WERI-Rb-1 (cell line): ENCODE results near the gene STOML1.

ENCODE experiments used
- DNase-seq: peaks from one replicate; pipeline ENCODE4 v3.0.0-alpha.2; 2020
- H3K27ac ChIP-seq: fragments of 250-450 bp; sonication (Bioruptor Pico); 2 replicates; pipeline ENCODE4 v1.5.1; 2020; ENCODE audit warnings: mild to moderate bottlenecking, moderate library complexity
- H3K27me3 ChIP-seq: fragments of 250-450 bp; sonication (Bioruptor Pico); 2 replicates; pipeline ENCODE4 v1.5.1; 2021; ENCODE audit warnings: mild to moderate bottlenecking, low read depth, moderate library complexity; ENCODE audit not compliant: insufficient read depth, severe bottlenecking
- H3K36me3 ChIP-seq: fragments of 250-450 bp; sonication (Bioruptor Pico); 2 replicates; pipeline ENCODE4 v1.5.1; 2020; ENCODE audit warnings: mild to moderate bottlenecking, moderate library complexity
- H3K4me3 ChIP-seq: 2 replicates; pipeline ENCODE4 v1.5.1; 2011; ENCODE audit warnings: low read depth, mild to moderate bottlenecking, control low read depth, low read length
- H3K9me3 ChIP-seq: fragments of 250-450 bp; sonication (Bioruptor Pico); 2 replicates; pipeline ENCODE4 v1.5.1; 2021; ENCODE audit warnings: mild to moderate bottlenecking, moderate library complexity; ENCODE audit not compliant: severe bottlenecking
- CTCF ChIP-seq: IDR thresholded peaks from 2 replicates; pipeline ENCODE4 v1.5.1; 2011; ENCODE audit warnings: low read depth, mild to moderate bottlenecking, control low read depth, inconsistent platforms, low read length

Gene STOML1

GRCh38 chr15:73996939-73997338 is 4.8 kb upstream of the STOML1 start:
- no peaks in the 10 kb centered on the region for H3K9me3 ChIP-seq
- DNase-seq, result no peak
- H3K27me3 ChIP-seq, result no peaks in the 10 kb centered on the region
- H3K27ac ChIP-seq, result no peak overlapping the region
- H3K36me3 ChIP-seq, result peaks cover 19% of the 10 kb centered on the region
- H3K4me3 ChIP-seq, result no peak overlapping the region
- TF ChIP-seq CTCF, result no peak

GRCh38 chr15:73996267-73996666 is 4.2 kb upstream of the STOML1 start:
- no peak for DNase-seq
- Histone ChIP-seq H3K9me3 (no peaks in the 10 kb centered on the region), H3K27ac (no peak overlapping the region), H3K36me3 (peaks cover 15% of the 10 kb centered on the region), H3K4me3 (no peak overlapping the region), H3K27me3 (no peaks in the 10 kb centered on the region)
- TF ChIP-seq CTCF, result no peak

- no peak for DNase-seq
- H3K9me3 ChIP-seq, result no peaks in the 10 kb centered on the region
- H3K36me3 ChIP-seq, result peaks cover 15% of the 10 kb centered on the region
- H3K27me3 ChIP-seq, result no peaks in the 10 kb centered on the region
- peak overlapping the region; percentile 76 for H3K27ac ChIP-seq
- no peak for TF ChIP-seq CTCF
- H3K4me3 ChIP-seq, result peak overlapping the region; percentile 76
These were observed 3.0 kb upstream of the STOML1 start for GRCh38 chr15:73994912-73995622.

DNA sequence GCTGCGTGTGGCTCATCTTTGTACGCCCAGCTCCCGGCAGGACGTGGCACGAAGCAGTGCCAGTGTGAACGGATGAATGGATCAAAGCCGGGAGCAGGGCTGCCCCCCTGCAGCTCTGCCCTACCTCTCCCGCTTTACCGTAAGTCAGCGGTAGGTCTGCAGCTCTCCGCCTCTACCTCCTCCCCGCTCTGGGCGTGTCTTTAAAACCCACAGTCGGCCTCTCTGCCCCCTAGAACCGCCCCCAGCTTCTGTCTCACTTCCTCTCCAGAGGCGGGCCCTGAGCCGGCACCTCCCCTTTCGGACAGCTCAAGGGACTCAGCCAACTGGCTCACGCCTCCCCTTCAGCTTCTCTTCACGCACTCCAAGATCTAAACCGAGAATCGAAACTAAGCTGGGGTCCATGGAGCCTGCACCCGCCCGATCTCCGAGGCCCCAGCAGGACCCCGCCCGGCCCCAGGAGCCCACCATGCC is 2.4 kb upstream of the STOML1 start, which contains the start of gene PML:
Gene PML (plus strand): TSS at position 304 of the 471 bp plus-strand sequence. CDS start 97 bp downstream, at position 401.
- TF ChIP-seq CTCF, result no peak
- no peaks in the 10 kb centered on the region for H3K9me3 ChIP-seq
- peak within 1 kb of the TSS; percentile 76 for H3K27ac ChIP-seq
- DNase-seq, result peak; percentile 98
- H3K4me3 ChIP-seq, result peak within 1 kb of the TSS; percentile 76
- H3K27me3 ChIP-seq, result no peaks in the 10 kb centered on the region
- peaks cover 15% of the 10 kb centered on the region for H3K36me3 ChIP-seq

- no peak for DNase-seq
- TF ChIP-seq CTCF, result no peak
- Histone ChIP-seq H3K36me3 (peaks cover 4% of the 10 kb centered on the region), H3K27me3 (no peaks in the 10 kb centered on the region), H3K4me3 (no peak overlapping the region), H3K27ac (no peak overlapping the region), H3K9me3 (no peaks in the 10 kb centered on the region)
These were observed 1.3 kb upstream of the STOML1 start for GRCh38 chr15:73993211-73993994.
